Ishikawa (cell line): Measurements from ENCODE around the gene DYNLRB2.

Experiments used
- CEBPB ChIP-seq: IDR thresholded peaks from 2 replicates; pipeline ENCODE4 v1.6.1; 2012
- EGR1 ChIP-seq: IDR thresholded peaks from 2 replicates; pipeline ENCODE4 v1.6.1; 2012
- EP300 ChIP-seq: IDR thresholded peaks from 2 replicates; pipeline ENCODE4 v1.6.1; 2012; ENCODE audit warnings: borderline replicate concordance
- MAX ChIP-seq: IDR thresholded peaks from 2 replicates; pipeline ENCODE4 v1.6.1; 2012
- NFIC ChIP-seq: IDR thresholded peaks from 2 replicates; pipeline ENCODE4 v1.6.1; 2012
- RAD21 ChIP-seq: IDR thresholded peaks from 2 replicates; pipeline ENCODE4 v1.6.1; 2012; ENCODE audit warnings: low read depth
- REST ChIP-seq: IDR thresholded peaks from 2 replicates; pipeline ENCODE4 v1.6.1; 2012; ENCODE audit warnings: low read depth, mild to moderate bottlenecking
- TAF1 ChIP-seq: IDR thresholded peaks from 2 replicates; pipeline ENCODE4 v1.6.1; 2012; ENCODE audit warnings: low read depth, mild to moderate bottlenecking
- TCF12 ChIP-seq: IDR thresholded peaks from 2 replicates; pipeline ENCODE4 v1.6.1; 2012; ENCODE audit warnings: low read depth
- TEAD4 ChIP-seq: IDR thresholded peaks from 2 replicates; pipeline ENCODE4 v1.6.1; 2012
- USF1 ChIP-seq: IDR thresholded peaks from 2 replicates; pipeline ENCODE4 v1.6.1; 2012
- YY1 ChIP-seq: IDR thresholded peaks from 2 replicates; pipeline ENCODE4 v1.6.1; 2012; ENCODE audit warnings: low read depth
- ZBTB7A ChIP-seq: IDR thresholded peaks from 2 replicates; pipeline ENCODE4 v1.6.1; 2012; ENCODE audit warnings: low read depth

GRCh38 chr16:80509872-80510271 is 30.9 kb upstream of the DYNLRB2 start:
- no peak for TF ChIP-seq NFIC
- TF ChIP-seq REST: no peak
- TF ChIP-seq TCF12: no peak
- TF ChIP-seq EP300: no peak
- no peak for TF ChIP-seq RAD21
- no peak for TF ChIP-seq TAF1
- no peak for TF ChIP-seq TEAD4
- TF ChIP-seq ZBTB7A: no peak
- TF ChIP-seq YY1: no peak
- TF ChIP-seq EGR1: no peak
- no peak for TF ChIP-seq CEBPB
- no peak for TF ChIP-seq MAX
- TF ChIP-seq USF1: no peak
